ENCODE results near the gene RASGRP2. TPM values are rescaled to one million over a fixed set of nuclear protein-coding genes. Genes with fewer than 3 reads are reported as not detected.

RASGRP2 gene
- total RNA-seq, 1 donor from 2014 or later = not detected

- TF ChIP-seq, protein P1, sequence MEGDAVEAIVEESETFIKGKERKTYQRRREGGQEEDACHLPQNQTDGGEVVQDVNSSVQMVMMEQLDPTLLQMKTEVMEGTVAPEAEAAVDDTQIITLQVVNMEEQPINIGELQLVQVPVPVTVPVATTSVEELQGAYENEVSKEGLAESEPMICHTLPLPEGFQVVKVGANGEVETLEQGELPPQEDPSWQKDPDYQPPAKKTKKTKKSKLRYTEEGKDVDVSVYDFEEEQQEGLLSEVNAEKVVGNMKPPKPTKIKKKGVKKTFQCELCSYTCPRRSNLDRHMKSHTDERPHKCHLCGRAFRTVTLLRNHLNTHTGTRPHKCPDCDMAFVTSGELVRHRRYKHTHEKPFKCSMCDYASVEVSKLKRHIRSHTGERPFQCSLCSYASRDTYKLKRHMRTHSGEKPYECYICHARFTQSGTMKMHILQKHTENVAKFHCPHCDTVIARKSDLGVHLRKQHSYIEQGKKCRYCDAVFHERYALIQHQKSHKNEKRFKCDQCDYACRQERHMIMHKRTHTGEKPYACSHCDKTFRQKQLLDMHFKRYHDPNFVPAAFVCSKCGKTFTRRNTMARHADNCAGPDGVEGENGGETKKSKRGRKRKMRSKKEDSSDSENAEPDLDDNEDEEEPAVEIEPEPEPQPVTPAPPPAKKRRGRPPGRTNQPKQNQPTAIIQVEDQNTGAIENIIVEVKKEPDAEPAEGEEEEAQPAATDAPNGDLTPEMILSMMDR (conservative IDR thresholded peaks at IDR 0.05; ENCODE audit: low read depth, low read length) = no peak
- H3K4me3 ChIP-seq (ENCODE audit: low read depth, low read length) = no peak overlapping the region
- DNase-seq (ENCODE audit: low read depth) = no peak
These were observed 30.1 kb downstream of the RASGRP2 start for GRCh38 chr11:64713781-64714363.

GRCh38 chr11:64713016-64713707 is 30.8 kb downstream of the RASGRP2 start:
- TF ChIP-seq, protein P1 (conservative IDR thresholded peaks at IDR 0.05; ENCODE audit: low read depth, low read length) = no peak
- DNase-seq (ENCODE audit: low read depth) = no peak
- no peak overlapping the region for H3K4me3 ChIP-seq (ENCODE audit: low read depth, low read length)

- TF ChIP-seq, protein P1 (conservative IDR thresholded peaks at IDR 0.05; ENCODE audit: low read depth, low read length) = no peak
- DNase-seq (ENCODE audit: low read depth) = no peak
- H3K4me3 ChIP-seq (ENCODE audit: low read depth, low read length) = no peak overlapping the region
These were observed 31.4 kb downstream of the RASGRP2 start for GRCh38 chr11:64712430-64713015.

GRCh38 chr11:64711956-64712362 is 32.0 kb downstream of the RASGRP2 start:
- no peak overlapping the region for H3K4me3 ChIP-seq (ENCODE audit: low read depth, low read length)
- TF ChIP-seq, protein P1 (conservative IDR thresholded peaks at IDR 0.05; ENCODE audit: low read depth, low read length) = no peak
- DNase-seq (ENCODE audit: low read depth) = no peak

DNA sequence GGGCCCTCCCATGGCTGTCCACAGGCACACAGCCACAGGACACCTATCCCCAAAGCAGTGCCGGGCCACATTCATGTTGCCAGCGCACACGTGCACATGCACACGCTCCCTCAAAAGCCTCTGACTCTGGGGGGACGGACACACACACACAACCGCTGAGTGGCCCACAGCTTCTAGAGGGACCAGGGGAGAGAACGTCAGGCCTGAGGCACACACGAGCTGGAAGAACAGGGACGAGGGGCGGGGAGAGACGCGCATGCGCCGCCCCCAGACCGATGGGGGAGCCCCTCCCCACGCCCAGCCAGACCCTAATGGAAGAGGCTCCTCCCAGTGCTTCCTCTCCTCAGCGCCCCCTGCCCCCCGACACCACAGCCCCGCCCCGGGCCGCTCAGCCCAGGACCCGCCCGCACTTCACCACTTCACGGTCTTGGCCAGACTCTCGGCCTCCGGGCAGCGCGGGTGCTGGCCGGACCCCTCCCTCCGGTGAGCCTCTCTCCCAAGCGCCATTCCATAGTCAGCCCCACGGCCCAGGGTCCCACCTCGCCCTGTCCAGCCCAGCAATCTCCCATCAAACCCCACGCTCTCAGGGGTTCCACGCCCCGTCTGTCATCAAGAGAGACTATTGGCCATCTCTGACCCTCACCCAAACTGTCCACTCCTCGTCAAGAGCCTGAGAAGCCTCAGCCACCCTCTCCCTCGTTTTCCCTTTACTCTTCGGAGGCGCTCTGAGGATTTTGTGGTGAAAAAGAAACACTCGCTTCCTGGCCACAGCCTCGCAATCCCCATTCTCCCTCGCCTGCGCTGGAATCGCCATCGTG is 32.6 kb downstream of the RASGRP2 start:
- H3K4me3 ChIP-seq (ENCODE audit: low read depth, low read length) = no peak overlapping the region
- no peak for DNase-seq (ENCODE audit: low read depth)
- TF ChIP-seq, protein P1 (conservative IDR thresholded peaks at IDR 0.05; ENCODE audit: low read depth, low read length) = no peak

DNA sequence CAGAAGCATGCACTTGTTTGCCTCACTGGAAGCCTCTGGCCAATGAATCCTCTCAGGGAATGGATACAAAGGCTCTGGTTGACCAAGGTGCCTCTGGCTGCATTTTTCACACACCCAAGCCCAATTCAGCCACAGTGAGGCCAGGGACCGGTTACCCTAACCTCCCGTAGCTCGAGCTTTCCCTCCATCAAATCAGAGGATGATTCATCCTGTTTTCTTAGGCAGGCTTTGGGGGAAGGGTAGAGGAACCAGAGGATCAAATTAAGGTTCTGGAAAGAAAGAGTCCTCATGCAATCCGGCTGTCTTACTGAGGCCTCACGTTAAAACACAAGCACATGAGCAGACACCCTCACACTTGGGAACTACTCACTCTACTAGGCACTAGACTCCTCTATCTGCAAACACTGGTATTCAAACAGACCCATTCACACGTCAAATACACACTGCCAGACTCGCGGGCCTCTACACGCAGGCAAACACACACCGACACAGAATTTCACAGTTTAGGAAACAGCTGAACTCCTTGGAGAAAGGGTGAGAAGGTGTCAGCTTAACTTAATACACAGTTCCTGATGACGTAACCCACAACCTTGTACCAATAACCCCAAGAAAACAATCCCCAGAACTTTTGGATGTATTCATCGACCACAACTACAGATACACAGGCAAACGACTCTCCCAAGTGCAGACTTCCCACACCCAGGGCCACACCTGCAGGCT is 33.4 kb downstream of the RASGRP2 start:
- DNase-seq (ENCODE audit: low read depth) = no peak
- no peak overlapping the region for H3K4me3 ChIP-seq (ENCODE audit: low read depth, low read length)
- TF ChIP-seq, protein P1 (conservative IDR thresholded peaks at IDR 0.05; ENCODE audit: low read depth, low read length) = no peak

Measured in epithelial cell of proximal tubule (primary cell).